T1000 (cell line): ENCODE measurements around the gene RNF150.

Experiments used
- DNase-seq: peaks from one replicate; lab custom pipeline; 2025; ENCODE audit warnings: mixed read lengths; lab: John Stamatoyannopoulos, UW

The RNF150 gene

DNA sequence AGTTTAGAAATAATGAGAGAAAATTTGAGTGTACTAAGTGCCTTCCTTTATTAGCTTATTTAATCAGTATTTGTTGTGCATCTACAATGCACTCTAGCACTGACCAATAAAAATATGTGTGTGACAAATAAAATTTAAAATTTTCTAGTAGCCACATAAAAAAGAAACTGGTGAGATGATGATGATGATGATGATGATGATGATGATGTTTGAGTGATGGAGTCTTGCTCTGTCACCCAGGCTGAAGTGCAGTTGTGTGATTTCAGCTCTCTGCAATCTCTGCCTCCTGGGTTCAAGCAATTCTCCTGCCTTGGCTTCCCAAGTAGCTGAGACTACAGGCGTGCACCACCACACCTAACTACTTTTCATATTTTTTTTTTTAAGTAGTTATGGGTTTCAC lies 110.2 kb downstream of the RNF150 start:
- DNase-seq = no peak

GRCh38 chr4:141022111-141022695 lies 111.1 kb downstream of the RNF150 start:
- DNase-seq = no peak

- DNase-seq = no peak
These were observed 111.7 kb downstream of the RNF150 start for GRCh38 chr4:141021397-141022110.

DNA sequence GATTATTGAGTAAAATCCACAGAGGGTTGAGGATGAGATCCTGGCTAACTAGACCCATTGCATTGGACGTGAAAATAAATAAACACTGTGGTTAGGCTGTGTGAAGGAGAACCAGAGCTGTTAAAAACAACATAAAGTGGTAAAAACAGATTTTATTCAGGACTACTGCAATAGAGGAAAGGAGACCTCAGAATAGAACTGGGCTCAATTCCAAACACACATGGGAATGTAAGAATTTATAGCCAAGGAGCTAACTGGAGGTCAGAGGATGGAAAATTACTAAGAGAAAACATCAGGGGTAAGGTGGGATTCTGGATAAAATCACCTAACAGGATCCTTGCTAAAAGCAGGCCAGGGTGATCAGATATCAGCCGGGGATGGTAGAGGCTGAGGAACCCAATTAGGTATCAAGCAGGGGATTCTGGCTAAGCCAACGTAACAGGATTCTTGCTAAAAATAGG lies 112.4 kb downstream of the RNF150 start:
- no peak for DNase-seq

DNA sequence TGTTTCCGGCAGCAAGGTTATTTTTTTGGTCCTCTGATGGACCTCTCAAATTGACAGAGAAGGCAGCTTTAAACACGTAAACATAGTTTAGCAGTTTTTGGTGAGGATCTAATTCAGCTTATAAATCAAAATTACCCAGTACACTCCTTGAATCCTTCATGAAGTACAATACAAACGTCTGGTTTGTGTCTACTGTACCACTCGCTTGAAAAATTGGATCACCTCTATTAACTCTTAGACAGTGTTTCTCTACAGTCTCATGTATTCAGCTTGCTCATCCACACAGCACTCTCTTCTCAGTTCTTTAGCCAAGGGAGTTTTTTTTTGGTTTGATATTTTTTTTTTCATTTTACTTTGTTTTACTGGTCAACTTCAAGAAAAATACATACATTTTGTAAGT lies 113.5 kb downstream of the RNF150 start:
- DNase-seq = no peak

DNA sequence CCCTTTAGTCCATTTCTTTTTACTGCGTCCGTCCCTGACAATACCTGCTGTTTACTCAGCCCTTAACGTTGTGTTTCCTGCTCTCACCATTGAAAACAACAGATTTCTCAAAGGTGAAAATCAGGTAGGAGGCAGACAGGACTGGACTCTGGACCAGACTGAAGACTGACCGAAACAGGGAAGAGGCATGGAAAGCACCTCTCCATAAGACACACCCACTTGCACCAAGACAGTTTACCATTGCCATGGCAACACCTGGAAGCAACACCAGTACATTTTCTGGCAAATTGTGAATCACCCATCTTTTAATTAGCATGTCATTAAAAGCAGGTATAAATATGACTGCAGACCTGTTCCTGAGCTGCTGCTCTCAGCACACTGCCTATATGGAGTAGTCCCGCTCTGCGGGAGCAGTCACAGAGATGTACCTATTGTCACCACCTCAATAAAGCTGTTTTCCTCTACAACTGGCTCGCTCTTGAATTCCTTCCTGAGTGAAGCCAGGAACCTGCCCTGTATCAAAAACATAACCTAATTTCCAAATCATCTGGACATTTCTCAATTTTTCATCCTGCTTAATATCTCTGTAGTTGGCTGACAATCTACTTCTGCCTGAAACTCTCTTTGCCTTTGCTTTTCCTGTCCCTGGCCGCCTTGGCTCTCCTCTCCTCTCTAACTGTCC lies 117.0 kb downstream of the RNF150 start:
- DNase-seq = no peak

DNA sequence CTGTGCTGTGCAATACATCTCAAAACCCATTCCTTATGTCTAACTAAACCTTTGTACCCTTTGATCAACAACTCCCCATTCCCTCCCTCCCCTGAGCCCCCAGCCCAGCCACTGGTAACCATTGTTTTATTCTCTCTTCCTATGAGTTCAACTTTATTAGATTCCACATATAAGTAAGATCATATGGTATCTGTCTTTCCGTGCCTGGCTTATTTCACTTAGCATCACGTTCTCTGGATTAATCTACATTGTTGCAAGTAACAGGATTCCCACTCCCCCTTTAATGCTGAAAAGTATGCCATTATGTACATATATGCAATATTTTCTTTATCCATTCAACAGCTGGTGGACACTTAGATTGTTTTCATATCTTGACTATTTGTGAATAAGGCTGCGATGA lies 119.4 kb downstream of the RNF150 start:
- no peak for DNase-seq

DNA sequence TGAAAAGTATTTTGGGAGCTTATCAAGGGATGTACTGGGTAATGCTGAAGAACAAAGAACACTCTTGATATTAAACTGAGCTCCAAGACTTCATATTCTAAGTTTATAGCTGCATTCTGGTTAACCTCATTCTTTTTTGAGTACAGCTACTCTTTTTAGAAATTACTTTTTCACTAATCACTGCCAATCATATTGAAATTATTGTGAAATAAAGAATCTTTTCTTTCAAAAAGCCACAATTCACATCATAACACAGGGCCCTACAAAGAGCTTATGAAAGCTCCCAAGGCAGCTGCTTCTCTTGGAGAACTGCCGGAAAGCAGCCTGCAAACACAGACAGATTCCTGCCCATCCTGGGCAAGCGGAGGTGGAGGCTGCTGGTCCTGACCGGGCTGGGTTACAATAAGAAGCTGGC lies 121.4 kb downstream of the RNF150 start:
- DNase-seq = no peak

DNA sequence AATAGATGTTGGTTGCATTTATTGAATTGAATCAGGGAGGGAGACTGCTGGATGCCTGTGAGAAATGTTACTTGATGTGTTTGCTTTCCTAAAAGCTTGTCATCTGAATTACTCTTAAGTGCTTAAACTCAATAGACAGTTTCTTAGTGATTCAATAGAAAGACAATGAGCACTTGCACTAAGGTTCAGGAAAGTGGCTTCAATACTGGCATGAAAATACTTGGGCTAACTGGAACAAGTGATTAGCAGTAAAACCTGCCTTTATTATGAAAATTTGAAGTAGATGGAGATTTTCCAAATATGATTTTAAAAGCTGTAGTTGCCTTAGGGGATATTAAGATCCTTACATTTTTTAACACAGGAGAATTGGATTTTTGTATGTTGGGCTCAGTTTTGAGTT lies 123.3 kb downstream of the RNF150 start:
- no peak for DNase-seq

DNA sequence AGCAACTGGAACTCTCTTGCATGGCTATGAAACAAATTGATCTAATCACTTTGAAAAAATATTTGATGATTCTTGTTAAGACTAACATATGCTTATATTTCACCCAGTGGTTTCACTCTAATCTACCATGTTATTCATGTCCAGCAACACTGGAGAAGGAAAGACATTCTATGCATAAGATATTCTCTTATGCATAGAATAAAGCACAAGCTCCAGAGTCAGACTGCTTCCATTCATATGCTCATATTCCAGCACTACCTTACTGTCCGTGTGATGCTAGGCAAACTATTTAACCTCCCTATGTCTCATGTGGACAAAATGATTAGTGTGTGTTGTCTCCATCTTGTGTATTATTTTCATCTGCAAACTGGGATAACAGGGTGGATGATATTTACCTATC lies 124.1 kb downstream of the RNF150 start:
- DNase-seq = no peak

GRCh38 chr4:141006242-141006802 lies 126.9 kb downstream of the RNF150 start:
- no peak for DNase-seq

DNA sequence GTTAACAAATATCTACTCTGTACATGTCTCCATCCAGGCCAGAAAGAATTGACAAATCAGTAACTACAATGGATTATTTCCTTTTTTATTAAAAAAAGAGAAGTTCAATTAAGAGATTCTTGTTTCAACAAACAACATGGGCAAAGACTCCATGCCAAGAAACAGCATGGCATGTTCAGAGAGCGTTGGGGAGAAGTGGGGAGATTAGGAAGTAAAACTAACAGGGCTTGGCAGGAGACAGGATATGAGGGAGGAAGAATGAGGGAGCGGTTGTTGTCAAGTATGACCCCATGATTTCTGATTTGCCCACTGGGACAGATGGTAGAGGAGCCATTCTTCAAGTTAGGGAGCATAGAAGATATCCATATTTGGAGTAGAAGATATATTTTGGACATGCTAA lies 128.4 kb downstream of the RNF150 start:
- no peak for DNase-seq

- no peak for DNase-seq
These were observed 130.1 kb downstream of the RNF150 start for GRCh38 chr4:141003193-141003592.

- DNase-seq = no peak
These were observed 130.9 kb downstream of the RNF150 start for GRCh38 chr4:141002323-141002805.

DNA sequence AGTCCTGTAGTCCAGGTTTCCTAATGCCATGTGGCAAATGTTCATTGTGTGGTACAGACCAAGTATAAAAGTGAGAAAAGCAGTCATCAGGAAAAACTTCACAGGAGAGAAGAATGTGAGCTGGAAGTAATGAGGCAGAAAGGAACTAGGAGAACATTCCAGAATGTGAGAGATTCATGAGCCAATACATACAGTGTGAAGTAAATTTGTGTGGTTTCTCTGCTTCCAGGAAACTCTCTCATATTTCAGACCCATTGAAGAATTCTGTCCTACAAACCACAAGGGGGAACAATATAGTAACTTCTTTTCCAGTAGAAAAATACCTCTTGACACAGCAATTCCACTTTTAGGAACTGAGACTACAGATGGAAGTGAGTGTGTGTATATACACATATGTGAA lies 136.5 kb downstream of the RNF150 start:
- DNase-seq = no peak

GRCh38 chr4:140995058-140995457 lies 138.2 kb downstream of the RNF150 start:
- DNase-seq = no peak

- DNase-seq = no peak
These were observed 139.3 kb downstream of the RNF150 start for GRCh38 chr4:140994015-140994414.

GRCh38 chr4:140993370-140993769 lies 139.9 kb downstream of the RNF150 start:
- DNase-seq = no peak

DNA sequence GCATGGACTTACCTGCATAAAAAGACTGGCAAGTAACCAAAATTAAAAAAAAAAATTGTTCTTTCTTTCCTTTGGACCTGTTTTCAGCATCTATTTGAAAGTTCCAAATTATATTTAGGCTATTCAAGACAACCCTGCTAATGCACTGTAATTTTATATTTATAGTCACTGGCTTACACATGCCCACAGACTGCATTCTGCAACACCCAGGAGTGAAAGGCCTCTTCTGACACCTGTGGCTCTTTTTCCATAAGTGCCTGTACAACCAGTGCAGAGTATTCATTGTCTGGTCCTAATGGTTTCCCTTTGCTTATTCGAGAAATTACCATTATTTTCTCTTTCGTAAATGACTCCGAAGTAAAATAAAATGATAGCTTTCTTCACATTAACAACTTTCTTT lies 143.3 kb downstream of the RNF150 start:
- no peak for DNase-seq

- no peak for DNase-seq
These were observed 147.2 kb downstream of the RNF150 start for GRCh38 chr4:140986045-140986444.

GRCh38 chr4:140982613-140983340 lies 150.5 kb downstream of the RNF150 start:
- DNase-seq = no peak
